Measurements from ENCODE around the gene RNASE2. TPM values are rescaled to one million over a fixed set of nuclear protein-coding genes. Genes with fewer than 3 reads are reported as not detected.

Gene RNASE2
- total RNA-seq, 4 donors from 2014 or later, result 0.82 to 1.6 (median 0.91) TPM; not detected in 1

GRCh38 chr14:20989787-20990600 lies 34.7 kb downstream of the RNASE2 start, which contains the start of gene METTL17:
TSS of gene METTL17 (plus strand) at chr14:20989980. CDS start at chr14:20990003, 23 bp downstream.
- ATAC-seq (peak; percentile 98), DNase-seq (peak; percentile 87 to 95)
- Histone ChIP-seq H3K9me3 (no peaks in the 10 kb centered on the region), H3K36me3 (peaks cover 5 to 32% of the 10 kb centered on the region in 2 donors), H3K27ac (peak within 1 kb of the TSS; percentile 73 to 89 (median 81)), H3K4me1 (peaks cover 17 to 20% of the 10 kb centered on the region in 2 donors), H3K4me3 (peak within 1 kb of the TSS; percentile 72 to 99 (median 97)), H3K27me3 (no peaks in the 10 kb centered on the region)
- TF ChIP-seq CTCF (IDR thresholded peaks at IDR 0.05 in 4 of 5, conservative IDR thresholded peaks at IDR 0.05 in 1 of 5) (peak in 1 of 5 experiments; percentile 10), POLR2A (IDR thresholded peaks at IDR 0.05) (peak; percentile 10 to 57)
- in situ Hi-C loops (cut with MboI; ENCODE audit: low sequenced_read_pairs in 4 of 4), result loop anchor here in 2 of 4 donors (25.0 kb wide), 1 partner anchor 653 kb away; the partner anchor contains the start of genes CCNB1IP1 (in 2 of the 2) and PARP2 (in 2 of the 2)
- intact Hi-C loops (cut with DNase I; ENCODE audit: low total_unique reads), result loop anchor here (10.0 kb wide), 2 partner anchors 225 to 655 kb away; partner anchors contain the start of gene CCNB1IP1

DNA sequence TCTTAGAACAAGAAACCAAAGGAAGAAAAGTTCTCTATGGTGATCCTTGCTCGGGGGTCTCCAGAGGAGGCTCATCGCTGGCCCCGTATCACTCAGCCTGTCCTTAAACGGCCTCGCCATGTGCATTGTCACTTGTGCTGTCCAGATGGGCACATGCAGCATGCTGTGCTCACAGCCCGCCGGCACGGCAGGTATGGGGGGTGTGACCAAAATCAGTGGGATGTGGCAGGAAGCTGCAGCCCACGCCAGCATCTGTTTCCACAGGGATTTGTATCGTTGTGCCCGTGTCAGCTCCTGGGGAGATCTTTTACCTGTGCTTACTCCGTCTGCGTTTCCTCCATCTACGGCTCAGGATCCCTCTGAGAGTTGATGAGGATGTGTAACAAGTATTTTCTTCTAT lies 41.2 kb downstream of the RNASE2 start:
- no peak for TF ChIP-seq POLR2A (IDR thresholded peaks at IDR 0.05)
- no peak for TF ChIP-seq CTCF (IDR thresholded peaks at IDR 0.05 in 4 of 5, conservative IDR thresholded peaks at IDR 0.05 in 1 of 5)
- Histone ChIP-seq H3K27ac (no peak overlapping the region), H3K36me3 (peaks cover 5 to 57% of the 10 kb centered on the region in 2 donors), H3K9me3 (no peaks in the 10 kb centered on the region), H3K27me3 (no peaks in the 10 kb centered on the region), H3K4me1 (peaks cover 4% of the 10 kb centered on the region in 2 donors), H3K4me3 (no peak overlapping the region)
- ATAC-seq, result no peak
- intact Hi-C loops (cut with DNase I; ENCODE audit: low total_unique reads) (loop anchor here (10.0 kb wide), 1 partner anchor 218 kb away; no protein-coding TSS in a partner anchor), in situ Hi-C loops (cut with MboI; ENCODE audit: low sequenced_read_pairs in 4 of 4) (loop anchor here in 2 of 4 donors (25.0 kb wide), 1 partner anchor 659 kb away; the partner anchor contains the start of genes CCNB1IP1 (in 2 of the 2) and PARP2 (in 2 of the 2))
- no peak for DNase-seq

- no peak for ATAC-seq
- Histone ChIP-seq H3K27ac (no peak overlapping the region), H3K9me3 (no peaks in the 10 kb centered on the region), H3K4me3 (no peak overlapping the region), H3K27me3 (no peaks in the 10 kb centered on the region), H3K36me3 (peaks cover 5 to 54% of the 10 kb centered on the region in 2 donors), H3K4me1 (no peaks in the 10 kb centered on the region)
- in situ Hi-C loops (cut with MboI; ENCODE audit: low sequenced_read_pairs in 4 of 4) (loop anchor here in 2 of 4 donors (25.0 kb wide), 1 partner anchor 660 kb away; the partner anchor contains the start of genes CCNB1IP1 (in 2 of the 2) and PARP2 (in 2 of the 2)), intact Hi-C loops (cut with DNase I; ENCODE audit: low total_unique reads) (loop anchor here (10.0 kb wide), 1 partner anchor 218 kb away; no protein-coding TSS in a partner anchor)
- TF ChIP-seq POLR2A (IDR thresholded peaks at IDR 0.05) (no peak), CTCF (IDR thresholded peaks at IDR 0.05 in 4 of 5, conservative IDR thresholded peaks at IDR 0.05 in 1 of 5) (no peak)
- no peak for DNase-seq
Measured at GRCh38 chr14:20997115-20997514, 41.8 kb downstream of the RNASE2 start.

- Histone ChIP-seq H3K36me3 (peaks cover 2 to 49% of the 10 kb centered on the region in 2 donors), H3K9me3 (no peaks in the 10 kb centered on the region), H3K27ac (no peak overlapping the region), H3K27me3 (no peaks in the 10 kb centered on the region), H3K4me3 (no peak overlapping the region), H3K4me1 (no peaks in the 10 kb centered on the region)
- in situ Hi-C loops (cut with MboI; ENCODE audit: low sequenced_read_pairs in 4 of 4) (loop anchor here in 2 of 4 donors (25.0 kb wide), 1 partner anchor 660 kb away; the partner anchor contains the start of genes CCNB1IP1 (in 2 of the 2) and PARP2 (in 2 of the 2)), intact Hi-C loops (cut with DNase I; ENCODE audit: low total_unique reads) (loop anchor here (10.0 kb wide), 1 partner anchor 217 kb away; no protein-coding TSS in a partner anchor)
- DNase-seq (no peak), ATAC-seq (no peak)
- TF ChIP-seq POLR2A (IDR thresholded peaks at IDR 0.05) (no peak), CTCF (IDR thresholded peaks at IDR 0.05 in 4 of 5, conservative IDR thresholded peaks at IDR 0.05 in 1 of 5) (no peak)
Measured at GRCh38 chr14:20997564-20997963, 42.3 kb downstream of the RNASE2 start.
